Fibroblast of skin of right quadriceps (primary cell): ENCODE measurements around the gene RNU6-9.

Experiments used
- DNase-seq: peaks from one replicate; pipeline ENCODE4 v3.0.0-alpha.2; 2013

RNU6-9 gene

DNA sequence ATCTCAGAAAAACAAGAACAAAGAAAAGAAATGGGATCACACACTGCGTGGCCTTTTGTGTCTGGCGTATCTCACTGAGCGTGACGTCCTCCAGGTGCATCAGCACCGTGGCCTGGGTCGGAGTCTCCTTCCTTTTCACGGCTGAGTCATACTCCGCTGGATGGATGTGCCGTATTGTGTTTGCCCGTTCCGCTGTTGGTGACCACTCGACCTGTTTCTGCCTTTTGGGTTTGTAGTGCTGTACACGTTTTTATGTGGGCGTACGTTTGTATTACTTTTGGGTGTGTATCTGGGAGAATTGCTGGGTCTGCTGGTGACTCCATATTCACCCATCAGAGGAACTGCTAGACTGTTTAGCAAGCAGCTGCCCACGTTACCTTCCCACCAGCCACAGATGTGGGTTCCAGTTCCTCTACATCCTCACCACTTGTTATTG is 44.0 kb downstream of the RNU6-9 start:
- DNase-seq, result no peak

DNA sequence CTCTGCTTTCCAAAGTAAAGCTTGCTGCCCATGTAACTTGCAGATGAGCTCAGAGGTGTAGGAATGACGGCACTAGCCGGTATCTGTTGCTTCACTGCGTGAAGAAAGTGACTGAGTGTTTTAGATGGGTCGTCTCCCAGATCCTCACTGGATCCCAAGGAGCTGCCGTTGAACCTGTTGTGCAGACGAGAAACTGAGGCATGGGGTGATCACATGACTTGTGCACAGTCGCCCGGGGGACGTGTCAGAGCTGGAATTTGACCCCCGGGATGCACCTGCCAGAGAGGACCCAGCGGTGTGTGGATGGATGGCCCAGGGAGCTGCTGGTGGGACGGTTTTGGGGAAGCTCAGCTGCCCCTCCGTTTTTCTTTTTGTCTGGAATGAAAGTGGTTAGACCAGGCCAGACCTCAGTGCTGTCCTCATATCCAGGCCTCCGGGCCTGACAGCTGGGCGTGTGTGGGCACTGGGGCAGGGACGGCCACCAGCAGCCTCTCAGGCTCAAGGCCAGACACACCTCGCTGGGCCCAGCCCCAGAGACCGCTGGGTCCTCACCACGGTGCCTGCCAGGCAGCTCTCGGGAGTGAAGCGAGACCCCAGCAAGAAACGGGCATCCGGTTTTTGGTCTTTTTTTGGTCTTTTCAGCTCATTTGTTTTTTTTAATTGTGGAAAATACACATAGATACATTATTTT is 45.1 kb downstream of the RNU6-9 start:
- no peak for DNase-seq

DNA sequence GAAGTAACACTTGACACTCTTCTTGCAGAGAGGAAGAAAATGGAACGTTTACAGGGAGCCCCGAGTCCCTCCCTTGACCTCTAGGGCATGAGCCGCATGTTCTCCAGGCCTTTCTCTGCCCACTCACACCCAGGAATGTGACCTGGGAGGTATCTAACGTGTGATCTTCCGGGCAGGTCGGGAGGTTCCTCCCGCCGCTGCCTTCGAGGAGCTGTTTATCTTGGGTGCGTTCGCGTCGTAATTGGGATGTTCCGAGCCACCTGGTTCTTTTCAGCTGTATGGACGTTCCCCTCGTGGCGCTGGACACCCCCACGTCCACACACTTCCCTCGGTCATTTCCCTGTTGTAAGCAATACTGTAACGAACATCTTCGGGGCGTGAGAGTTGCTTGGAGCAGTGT is 46.2 kb downstream of the RNU6-9 start:
- no peak for DNase-seq

DNA sequence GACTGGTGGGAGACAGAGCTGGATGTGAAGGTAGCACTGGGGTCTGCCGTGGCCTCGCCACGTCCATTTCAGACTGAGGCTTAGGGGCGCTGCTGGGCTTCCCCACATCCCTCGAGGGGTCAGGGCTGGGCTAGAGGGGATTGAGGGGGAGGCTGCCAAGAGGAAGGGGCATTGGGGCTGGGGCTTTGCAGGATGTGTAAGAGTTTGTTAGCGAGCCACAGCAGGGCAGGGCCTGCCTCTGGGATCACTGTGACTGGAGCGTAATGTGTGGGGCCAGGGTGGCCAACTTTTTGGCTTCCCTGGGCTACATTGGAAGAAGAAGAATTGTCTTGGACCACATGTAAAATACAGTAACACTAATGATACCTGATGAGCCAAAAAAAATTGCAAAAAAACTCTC is 46.6 kb downstream of the RNU6-9 start:
- no peak for DNase-seq

DNA sequence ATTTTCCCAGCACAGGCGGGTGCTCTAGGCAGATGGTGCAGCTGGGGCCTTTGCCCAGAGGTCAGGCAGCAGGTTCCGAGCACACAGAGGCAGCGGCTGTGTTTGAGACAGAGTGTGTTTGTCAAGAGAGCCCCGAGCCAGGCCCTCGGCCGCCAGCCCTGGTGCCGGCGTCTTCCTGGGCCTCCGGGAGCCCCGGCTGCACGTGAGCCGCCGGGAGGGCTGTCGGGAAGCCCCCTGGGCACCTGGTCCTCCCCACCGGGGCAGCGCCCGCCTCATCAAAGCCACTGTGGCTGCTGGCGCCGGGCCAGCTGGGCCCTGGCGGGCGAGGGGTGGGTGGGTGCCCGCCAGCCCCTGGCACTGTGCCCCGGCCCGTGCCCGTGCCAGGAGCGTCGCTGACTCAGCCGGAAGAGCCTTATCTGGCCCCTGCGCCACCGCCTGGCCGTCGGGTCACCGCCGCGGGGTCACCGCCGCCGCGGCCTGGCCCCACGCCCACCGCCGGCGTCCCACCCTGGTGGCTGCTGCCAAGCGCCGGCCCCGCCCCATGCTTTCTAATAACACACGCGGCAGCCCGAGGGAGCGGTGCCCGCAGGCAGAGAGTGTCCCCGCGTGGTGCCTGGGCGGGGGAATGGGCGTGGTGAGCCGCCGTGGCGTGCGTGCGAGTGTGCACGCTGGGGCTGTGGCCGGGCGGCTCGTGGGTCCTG is 47.5 kb downstream of the RNU6-9 start:
- DNase-seq, result no peak

DNA sequence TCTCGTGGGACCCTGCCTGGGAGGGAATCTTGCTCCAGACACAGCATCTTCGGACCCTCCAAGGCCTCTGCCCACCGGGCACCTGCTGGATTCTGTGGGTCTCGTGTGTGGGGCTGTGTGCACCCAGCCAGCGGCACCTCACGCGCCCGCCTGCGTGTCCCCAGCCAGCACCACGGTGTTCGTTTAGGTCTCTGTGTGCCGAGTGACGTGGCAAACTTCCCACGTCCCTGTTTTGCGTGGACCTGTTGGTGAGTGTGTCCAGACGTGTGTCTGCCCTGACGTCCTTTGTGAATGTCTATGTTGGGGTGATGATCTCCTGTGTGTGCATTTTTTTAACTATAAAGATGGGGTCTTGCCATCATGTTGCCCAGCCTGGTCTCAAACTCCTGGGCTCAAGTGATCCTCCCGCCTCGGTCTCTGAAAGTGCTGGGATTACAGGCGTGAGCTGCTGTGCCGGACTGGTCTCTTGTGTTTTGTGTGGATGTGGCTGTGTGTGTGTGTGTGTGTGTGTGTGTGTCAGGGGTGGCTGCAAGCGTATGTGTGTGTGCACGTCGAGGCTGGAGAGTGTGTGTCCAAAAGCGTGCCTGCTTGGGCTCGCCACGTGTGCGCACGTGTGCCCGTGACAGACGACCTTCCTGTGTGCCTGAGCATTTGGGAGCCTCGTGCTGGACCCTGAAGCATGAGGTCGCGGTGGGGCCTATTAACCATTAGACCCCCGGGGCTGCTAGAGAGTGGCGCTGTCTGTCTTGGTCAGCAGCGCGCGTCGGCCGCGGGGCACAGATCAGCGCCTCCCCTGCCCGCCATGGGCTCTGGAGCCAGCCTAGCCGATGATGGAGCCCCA is 48.2 kb downstream of the RNU6-9 start:
- DNase-seq, result no peak

DNA sequence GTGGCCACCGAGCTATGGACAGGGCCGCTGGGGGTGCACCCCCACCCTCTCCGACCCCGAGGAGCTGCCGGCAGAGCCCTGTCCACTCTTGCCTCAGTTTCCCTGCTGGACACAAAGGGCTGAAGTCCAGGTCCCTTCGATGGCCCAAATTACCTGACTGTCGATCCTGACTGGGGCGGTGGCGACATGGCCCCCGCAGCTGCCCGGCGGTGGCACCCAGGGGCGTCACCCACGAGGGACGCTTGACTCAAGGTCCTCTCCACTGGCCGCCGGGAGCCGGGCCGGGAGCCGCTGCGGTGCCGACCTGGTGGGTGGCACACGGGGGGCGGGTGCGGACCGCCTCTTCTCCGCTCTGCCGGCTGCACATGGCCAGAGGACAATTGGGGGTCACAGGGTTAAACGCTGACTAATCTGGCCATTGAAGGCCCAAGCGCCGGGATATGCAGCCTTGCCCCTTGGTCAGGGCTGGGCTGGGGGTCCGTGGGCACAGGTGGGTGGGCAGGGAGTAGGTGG is 48.9 kb downstream of the RNU6-9 start:
- DNase-seq, result no peak
